Activated CD4-positive, alpha-beta T cell treated with anti-CD3 and anti-CD28 coated beads, Interleukin-2, amount 50 U/mL, for 16 hours (primary cell): ENCODE data around the gene CUL4A.
A peak's percentile ranks its signal among the peaks of the same experiment; 100 is the strongest.
"Not testable (repeated sequence)": the region's sequence is repeated elsewhere in the genome, so short reads cannot be mapped to it uniquely, and the experiment has no call there.

ENCODE experiments used
- DNase-seq: peaks from one replicate; pipeline ENCODE4 v3.0.0-alpha.2; 2020

CUL4A gene

GRCh38 chr13:113297370-113298042 lies 88.1 kb downstream of the CUL4A start:
- DNase-seq: peak; percentile 45

GRCh38 chr13:113298043-113298945 lies 88.9 kb downstream of the CUL4A start:
- DNase-seq: no peak

- DNase-seq: no peak
These were observed 90.5 kb downstream of the CUL4A start for GRCh38 chr13:113299951-113300350.

GRCh38 chr13:113302986-113303385 lies 93.6 kb downstream of the CUL4A start:
- no peak for DNase-seq

GRCh38 chr13:113304121-113304520 lies 94.7 kb downstream of the CUL4A start:
- no peak for DNase-seq

- DNase-seq: no peak
These were observed 95.8 kb downstream of the CUL4A start for GRCh38 chr13:113305208-113305607.

GRCh38 chr13:113307491-113307890 lies 98.1 kb downstream of the CUL4A start:
- no peak for DNase-seq

GRCh38 chr13:113309473-113309872 lies 100.1 kb downstream of the CUL4A start:
- no peak for DNase-seq

GRCh38 chr13:113314112-113314511 lies 104.7 kb downstream of the CUL4A start:
- DNase-seq: not testable (repeated sequence)

GRCh38 chr13:113314895-113315470 lies 105.6 kb downstream of the CUL4A start:
- not testable (repeated sequence) for DNase-seq

GRCh38 chr13:113315992-113316391 lies 106.6 kb downstream of the CUL4A start:
- no peak for DNase-seq
